Middle frontal gyrus (tissue), 1 donor: Measurements from ENCODE around the gene NRXN3.
A peak's percentile ranks its signal among the peaks of the same experiment; 100 is the strongest.

Experiments used
- DNase-seq: peaks from one replicate; pipeline ENCODE4 v3.0.0-alpha.2; 2015; ENCODE audit warnings: low spot score; ENCODE audit errors: extremely low spot score

NRXN3 gene

DNA sequence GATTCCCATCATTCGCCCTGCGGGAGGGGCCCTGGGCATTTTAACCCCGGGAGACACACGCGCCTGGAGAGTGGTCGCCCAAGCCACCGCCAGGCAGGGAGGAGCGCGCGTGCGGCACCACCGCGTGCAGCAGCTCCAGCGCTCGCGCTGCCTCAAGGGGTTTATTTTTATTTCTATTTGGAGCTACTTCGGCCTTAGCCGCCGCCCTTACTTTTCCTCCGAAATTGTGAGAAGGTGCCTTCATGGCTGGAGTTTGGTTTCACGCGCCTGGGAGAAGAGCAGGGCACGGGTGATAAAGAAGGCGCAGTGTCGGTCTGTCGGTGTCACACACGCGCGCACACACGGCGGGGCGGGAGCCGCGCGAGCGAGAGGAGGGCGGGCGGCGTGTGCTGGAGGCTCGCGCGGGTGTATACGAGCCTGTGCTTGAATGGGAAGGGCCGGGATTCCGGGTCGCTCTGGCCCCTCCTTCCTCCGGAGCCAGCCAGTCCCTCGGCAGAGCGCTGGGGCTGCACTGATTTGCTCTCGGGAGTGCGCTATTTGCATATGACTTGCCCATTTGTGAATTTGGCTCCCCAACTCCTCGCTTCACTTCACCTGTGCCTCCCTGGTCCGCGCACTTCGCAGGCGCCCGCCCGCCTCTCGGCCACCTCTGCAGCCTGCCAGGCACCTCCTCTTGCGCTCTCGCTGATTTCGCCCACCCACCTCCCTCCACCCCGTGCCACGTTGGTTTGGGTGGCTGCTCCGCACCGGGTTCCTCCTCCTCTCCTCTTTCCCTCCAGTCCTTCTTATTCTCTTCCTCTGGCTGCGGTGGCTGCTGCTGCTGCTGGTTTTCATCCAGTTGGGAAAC lies 1108.8 kb downstream of the NRXN3 start:
- DNase-seq, result peak; percentile 34

DNA sequence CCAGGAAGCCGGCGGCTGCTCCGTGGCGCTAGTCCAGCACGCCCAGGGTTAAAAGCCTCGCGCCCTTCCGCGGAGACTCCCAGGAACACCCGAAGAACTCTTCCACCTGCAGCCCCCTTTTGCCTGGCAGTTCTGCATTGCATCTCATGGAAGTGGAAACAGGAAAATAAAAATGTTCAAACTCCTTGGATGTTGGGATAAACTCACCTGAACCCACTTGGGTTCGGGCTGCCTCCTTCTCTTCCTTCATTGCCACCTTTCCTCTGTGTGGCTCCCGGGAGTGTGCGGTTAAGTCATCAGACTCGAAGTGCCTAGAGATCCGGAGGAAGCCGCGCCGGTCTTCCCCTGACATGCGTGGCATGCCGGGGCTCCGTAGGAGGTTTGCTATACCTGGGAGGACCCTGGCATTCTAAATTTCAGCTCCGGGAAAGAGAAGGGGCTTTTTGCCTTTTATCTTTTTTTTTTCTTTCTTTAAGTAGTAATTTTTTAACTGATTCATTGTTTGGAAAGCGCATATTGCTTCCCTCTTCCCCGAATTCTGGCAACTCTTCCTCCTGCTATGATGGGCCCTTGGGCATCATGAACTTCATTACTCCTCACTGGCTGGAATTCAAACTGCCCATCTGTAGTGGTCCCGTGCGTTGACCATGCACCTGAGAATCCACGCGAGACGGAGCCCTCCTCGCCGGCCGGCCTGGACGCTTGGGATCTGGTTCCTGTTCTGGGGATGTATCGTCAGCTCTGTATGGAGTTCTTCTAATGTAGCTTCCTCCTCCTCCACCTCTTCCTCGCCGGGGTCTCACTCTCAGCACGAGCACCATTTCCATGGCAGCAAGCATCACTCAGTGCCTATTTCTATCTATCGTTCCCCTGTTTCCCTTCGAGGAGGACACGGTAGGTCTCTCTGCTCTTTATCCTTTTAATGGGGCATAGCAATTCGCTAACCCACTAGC lies 1109.7 kb downstream of the NRXN3 start:
- DNase-seq, result no peak

DNA sequence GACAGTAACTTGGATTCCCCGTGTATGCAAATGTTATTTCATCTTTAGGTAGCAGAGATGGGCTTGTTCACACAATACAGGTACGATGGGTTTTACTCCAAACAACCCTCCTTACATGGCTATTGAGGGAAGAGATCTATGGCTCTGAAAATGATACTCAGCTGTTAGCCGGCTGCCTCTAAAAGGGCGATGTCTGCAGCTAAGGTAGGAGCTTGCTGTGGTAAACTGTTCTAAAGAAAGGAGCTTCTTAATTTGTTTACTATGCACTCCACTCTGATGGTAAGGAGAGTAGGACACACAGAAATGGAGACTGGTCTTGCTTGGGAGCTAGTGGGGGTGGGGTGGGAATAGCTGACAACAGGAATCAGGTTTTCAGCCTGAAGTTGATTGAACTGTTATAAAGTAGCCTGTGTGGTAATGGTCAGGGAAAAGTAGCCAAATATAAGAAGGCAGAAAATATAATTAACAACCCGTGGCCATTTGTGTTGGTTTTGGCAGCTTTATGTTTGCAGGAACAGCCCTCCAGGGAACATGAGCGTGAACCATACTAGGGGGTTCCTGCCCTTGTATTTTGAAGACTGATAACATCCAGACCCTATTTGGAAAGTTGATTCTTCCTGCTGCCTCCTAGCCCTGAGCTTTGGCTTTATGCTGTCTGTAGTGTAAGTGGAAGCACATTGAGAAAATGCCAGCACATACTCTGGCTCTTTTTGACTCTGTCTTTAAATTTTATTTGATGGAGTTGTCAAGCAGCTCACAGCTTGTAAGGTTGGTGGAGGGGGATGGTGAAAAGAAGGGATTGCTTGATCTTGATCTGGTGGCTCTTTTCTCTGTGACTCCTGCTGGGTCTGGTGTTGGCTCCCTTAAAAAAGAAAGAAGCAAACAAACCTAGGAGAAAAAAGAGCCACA lies 1111.3 kb downstream of the NRXN3 start:
- DNase-seq, result no peak

DNA sequence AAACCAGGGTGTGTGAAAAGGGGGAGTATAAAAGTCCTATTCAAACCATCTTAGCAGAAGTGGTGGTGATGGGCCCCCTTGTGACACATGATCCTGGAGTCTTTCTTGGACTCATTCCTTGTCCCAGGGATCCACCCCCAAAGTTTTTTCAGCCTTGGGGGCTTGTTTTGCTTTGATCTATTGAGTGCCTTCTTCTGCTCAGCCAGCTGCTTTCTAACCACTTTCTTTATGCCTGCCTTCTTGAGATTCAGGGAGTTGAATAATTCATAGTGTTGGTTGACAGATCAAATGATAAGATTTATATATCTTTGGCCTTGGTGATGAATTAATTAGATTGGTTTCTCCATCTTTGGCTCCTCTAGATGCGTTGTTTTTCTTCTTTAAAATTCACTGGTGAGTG lies 1114.4 kb downstream of the NRXN3 start:
- DNase-seq, result no peak

DNA sequence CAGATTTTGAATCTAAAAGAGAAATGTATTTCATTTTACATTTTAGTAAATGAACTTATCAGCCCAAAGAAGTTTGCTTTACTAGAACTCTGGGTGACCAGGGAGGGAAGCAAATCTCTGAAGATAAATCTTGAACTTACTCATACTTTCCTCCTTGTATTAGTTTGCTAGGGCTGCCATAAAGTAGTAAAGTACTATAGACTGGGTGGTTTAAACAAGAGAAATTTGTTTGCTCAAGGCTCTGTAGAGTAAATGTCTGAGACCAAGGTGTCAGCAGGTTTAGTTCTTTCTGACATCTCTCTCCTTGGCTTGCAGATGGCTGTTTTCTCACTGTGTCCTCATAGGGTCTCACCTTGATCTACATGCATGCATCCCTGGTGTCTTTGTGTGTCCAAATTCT lies 1115.1 kb downstream of the NRXN3 start:
- DNase-seq, result no peak

DNA sequence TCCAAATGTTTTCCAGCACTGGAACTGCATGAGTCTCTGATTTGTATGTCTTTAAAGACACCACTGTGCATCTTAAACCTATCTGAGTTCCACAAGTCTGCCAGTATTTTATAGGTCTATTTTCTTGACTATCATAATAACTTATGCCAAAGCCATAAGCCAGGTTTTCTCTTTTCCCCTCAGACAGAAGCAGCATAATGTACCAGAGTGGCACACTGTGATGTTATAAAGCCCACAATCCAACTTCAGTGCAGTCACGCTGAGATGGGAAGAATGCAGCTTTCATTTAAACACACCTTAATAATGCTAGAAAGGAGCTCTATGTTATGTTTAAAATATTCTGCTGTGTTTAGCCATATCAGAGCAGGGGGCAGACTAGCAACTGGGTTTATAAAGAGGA lies 1117.8 kb downstream of the NRXN3 start:
- DNase-seq, result no peak

DNA sequence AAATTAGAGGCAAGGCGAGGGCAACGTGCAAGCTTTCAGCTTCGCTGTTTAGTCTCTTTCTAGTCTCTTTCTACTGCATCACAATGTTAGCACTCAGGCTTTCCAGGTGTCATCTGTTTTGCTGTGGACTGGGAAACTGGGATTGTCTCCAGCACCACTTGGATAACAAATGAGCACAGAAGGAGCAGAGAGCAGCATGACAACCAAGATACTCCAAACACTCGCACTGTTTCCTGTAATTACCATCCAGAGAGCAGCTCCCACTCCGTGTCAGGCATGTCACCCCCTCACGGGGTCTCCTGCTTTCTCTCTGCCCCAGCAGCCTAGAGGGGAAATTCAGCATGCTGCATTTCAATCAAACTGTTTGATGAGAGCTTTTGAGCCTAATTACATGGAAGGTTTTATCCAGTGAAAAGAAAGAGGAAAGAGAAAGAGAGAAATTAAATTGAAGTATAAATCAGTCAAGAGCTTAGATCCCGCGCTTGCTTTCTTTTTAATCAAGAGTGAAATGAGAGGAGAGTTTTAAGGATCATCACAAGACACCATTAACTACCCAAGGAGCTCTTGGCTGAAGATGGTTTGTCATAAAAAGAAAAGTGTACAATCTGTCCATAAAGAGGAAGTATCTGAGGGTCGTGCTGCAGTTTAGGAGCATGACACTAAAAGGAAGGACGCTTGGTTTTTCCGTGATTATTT lies 1123.5 kb downstream of the NRXN3 start:
- no peak for DNase-seq

DNA sequence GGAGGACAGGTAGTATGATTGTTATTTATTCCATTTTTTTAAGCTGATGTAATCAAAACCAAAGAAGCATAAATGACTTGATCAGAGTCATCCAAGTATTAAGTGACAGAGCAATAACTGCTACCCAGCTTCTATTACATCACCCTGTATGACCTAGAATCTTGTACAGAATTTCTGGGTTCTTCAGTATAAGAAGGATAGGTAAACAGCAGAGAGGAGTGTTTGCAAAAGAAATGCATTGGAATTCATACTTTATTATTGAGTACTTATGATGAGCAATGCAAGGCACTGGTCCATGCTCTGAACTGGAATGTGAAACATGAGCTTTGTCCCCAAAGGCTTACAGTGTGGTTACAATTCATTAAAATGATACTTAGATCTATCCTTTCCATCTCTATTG lies 1124.3 kb downstream of the NRXN3 start:
- DNase-seq, result no peak

DNA sequence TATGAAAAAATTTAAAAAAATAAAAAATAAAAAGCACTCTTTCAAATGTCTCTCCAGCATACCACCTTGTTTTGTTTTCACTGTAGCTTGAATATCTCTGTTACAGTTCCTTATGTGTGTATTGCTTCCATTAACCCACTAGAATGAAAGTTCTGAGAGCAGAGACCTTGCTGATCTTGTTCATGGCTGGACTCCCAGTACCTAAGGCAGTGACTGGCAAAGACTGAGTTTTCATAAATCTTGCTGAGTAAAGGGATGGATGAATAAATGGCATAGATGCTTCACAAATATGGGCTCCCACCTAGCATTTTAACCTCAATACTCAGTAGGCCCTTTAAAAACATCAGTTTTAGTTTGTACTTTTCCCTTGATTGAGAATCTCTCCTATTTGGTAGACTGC lies 1125.2 kb downstream of the NRXN3 start:
- DNase-seq, result no peak

DNA sequence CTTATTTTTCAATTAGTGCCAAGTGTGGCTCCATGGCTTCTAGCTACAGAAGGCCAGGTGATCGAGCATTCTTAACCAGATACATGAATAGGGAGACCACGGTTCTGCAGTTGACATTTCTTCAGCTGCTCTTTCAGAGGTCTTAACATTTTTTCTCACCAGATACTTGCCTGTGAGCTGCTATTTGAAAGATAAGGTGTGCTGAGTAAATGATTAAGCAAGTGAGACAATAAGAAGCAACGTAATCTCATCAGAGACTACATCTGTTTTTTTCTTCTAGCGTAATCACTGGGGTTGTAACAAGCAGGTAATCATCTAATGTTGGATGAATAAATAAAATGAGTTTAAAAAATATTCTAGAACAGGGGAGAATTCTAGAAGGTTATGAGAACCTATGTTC lies 1128.2 kb downstream of the NRXN3 start:
- no peak for DNase-seq

DNA sequence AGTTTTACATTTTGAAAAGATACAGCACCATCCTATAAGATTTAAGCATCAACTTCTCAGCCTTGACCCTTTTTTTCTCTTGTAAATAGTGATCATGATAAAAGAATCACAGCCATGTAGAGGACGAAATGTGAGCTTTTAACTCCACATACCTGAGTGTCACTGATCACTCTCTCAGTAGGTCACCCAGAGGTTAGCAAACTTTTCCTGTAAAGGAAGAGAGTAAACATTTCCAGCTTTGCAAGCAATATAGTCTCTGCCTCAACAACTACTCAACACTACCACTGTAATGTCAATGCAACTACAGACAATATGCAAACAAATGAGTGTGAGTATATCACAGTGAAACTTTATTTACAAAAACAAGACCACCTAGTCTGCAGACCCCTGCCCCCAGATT lies 1129.0 kb downstream of the NRXN3 start:
- DNase-seq, result no peak

DNA sequence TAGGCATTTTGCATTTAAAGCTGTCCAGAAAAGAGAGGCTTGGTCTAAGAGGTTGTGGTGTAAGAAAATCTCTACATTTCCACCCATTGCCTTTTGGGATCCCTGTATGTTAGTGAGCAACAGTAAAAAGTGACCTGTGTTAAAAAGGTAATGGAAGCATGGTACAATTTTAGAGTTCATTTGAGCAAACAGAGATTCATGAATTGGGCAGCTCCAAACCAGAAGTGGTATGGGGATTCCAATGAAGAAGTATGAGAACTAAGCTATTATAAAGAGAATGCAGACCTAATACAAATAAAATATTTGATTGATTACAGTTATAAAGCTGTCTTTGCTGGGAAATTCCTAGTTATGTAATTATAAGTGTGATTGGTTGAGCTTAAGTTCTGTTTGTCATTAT lies 1134.1 kb downstream of the NRXN3 start:
- no peak for DNase-seq

DNA sequence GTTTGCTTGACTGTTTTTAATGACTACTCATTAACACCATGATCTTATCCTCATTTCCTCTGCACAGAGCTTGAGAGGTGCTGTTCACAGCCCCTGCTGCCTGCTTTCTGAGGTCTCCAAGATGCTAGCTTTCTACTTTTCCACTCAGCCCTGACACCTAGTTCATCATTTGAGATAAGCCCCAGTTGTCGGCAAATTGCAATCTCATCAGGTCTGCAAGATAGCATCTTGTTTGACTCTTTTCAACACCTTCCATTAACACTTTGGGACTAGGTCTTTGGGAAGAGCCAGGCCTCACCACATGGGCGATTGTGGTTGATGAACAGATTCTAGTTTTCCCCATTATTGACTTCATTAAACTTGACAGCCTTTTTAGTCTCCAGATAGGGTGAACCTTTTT lies 1136.4 kb downstream of the NRXN3 start:
- DNase-seq, result no peak

DNA sequence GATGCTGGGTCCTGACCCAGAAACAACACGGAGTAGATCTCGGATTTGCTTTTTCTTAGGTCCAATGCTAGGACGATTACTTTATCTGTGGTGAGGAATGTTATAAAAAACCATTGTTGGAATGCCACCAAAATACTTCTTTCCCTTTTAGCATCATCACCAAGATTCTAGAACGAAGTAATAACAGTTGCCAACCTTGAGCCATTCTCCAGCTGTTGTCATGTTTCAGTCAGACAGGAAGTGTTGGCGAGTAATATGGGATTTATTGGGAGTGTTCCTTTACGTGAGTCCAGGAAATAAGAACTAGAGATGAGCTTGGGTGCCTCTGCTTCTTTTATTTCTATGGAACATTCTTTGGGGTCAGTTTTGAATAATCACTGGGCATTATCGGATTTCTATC lies 1148.2 kb downstream of the NRXN3 start:
- no peak for DNase-seq

DNA sequence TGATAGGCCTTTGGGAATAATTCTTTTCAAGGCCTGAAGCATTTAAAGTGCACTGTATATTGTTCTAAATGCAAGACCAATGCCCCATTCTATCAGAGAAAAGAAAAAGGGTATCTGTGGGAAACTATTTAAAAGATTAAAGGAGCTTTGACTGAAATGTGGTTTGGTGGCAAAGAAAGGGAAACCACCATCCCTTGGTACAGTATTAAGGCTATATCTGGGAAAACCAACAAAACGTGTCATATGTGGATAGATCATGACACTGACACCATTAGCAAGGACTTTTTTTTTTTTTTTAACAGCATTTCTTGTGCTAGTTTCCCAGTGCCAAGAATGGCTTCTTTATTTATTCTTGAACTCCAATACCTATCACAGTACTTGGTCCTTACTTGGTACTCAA lies 1150.4 kb downstream of the NRXN3 start:
- DNase-seq, result no peak

DNA sequence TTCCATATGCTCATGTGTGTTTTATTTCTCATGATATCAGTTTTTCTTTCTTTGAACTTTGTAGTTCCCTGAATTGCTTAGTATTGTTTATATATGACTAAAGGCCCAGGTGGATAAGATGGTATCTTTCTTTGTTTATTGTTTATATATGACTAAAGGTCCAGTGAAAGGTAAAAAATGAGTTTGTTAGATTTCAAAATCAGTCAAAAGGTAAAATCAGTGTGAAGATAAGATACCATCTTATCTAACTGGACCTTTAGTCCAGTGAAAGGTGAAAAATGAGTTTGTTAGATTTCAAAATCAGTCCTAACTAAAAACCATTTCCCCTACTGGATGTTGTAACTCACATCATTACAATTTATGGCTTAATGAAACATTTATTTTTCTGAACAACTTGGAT lies 1150.9 kb downstream of the NRXN3 start:
- DNase-seq, result no peak

DNA sequence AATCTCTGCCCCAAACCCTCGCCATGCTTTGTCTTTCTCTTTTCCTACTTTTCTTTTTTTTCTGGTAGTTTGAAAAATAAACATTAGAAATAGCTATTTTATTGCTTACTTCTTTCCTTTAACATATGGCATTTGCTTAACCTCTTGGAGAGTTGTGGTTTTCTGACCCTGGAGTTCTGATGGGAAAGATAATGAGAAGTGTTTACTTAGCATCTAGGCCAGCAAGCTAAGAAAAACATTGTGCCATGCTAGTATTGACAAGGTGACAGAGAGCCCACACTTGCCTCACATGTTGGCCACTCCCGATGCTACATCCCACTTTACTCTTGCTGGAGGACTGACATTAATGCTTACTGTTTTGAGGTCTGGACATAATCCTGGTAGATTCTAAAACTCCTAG lies 1154.9 kb downstream of the NRXN3 start:
- DNase-seq, result no peak

DNA sequence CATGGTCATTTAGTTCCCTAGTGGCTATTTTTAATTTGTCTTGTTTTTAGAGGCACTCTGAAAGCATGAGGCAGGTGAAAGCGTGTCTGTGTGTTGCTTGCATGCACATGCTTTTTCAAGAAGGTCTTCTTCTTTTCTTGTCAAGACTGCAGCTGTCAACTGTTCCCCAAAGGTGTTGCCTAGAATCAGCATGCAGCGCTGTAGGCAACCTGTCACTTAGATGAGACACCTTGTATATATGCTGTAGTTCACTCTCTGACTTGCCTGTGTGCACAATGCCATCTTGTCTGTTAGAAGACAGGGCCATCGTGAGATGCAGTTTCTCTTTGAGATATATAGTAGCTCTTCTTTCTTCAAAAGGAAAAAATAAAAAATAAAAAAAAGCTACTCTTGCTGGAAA lies 1155.4 kb downstream of the NRXN3 start:
- no peak for DNase-seq

DNA sequence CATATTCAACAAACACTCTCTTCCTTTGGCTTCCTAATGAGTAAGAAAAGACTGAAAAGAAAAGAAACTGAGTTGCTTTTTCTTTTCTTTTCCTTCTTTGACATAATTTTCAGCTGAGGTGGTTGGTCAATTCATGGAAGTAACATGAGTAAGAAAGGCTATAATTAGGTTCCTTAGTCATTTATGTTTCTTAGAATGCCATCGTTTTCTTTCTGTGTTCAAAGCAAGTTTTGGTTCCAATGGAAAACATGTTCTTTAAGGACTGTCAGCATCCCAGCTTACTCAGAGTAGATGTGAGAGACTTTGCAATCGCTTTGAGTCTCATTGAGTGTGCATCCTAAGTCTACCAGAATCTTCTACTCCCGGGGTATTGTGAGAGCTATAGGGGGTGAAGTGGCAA lies 1158.7 kb downstream of the NRXN3 start:
- DNase-seq, result no peak

DNA sequence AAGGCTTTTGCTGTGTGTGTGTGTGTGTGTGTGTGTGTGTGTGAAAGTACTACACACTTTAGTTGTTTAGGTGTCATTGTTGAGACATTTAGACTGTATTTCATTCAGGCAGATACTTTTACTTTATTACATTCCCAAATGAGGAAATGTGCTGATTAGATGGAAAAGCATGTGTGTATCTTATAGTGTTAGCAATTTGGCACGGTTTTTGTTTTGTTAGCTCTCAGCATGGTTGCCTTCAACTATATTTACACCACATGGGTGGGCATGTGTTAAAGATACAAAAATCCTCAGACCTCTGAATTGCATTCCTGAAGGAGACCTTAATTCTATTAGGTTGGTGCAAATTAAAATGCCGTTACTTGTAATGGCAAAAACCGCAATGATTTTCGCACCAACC lies 1161.7 kb downstream of the NRXN3 start:
- DNase-seq, result no peak
